GM12878 (cell line): ENCODE results near the gene TSNAX.

Experiments
- CTCF ChIP-seq, 3 experiments: IDR thresholded peaks in 2 of 3; conservative IDR thresholded peaks in 1 of 3; 2 replicates each; pipeline ENCODE4 v1.5.1; 2011; ENCODE audit warnings: low read depth in 3 of 3, low read length in 3 of 3, mild to moderate bottlenecking in 3 of 3, control low read depth in 2 of 3, moderate library complexity in 2 of 3, inconsistent platforms in 1 of 3, mixed read lengths in 1 of 3; ENCODE audit not compliant: control insufficient read depth in 2 of 3, insufficient read depth in 1 of 3; ENCODE audit errors: extremely low read depth in 1 of 3
- POLR2A ChIP-seq: IDR thresholded peaks from 2 replicates; pipeline ENCODE4 v1.6.1; 2011; ENCODE audit warnings: low read depth, mild to moderate bottlenecking, low read length

- TF ChIP-seq CTCF (IDR thresholded peaks at IDR 0.05 in 2 of 3, conservative IDR thresholded peaks at IDR 0.05 in 1 of 3; ENCODE audit: control insufficient read depth in 2 of 3, extremely low read depth in 1 of 3, insufficient read depth in 1 of 3, low read depth in 3 of 3, low read length in 3 of 3), result no peak
- no peak for TF ChIP-seq POLR2A
Measured at GRCh38 chr1:231497629-231498152, 30.8 kb upstream of the TSNAX start.
